ENCODE data around the gene ZNF436. TPM values are rescaled to one million over a fixed set of nuclear protein-coding genes. Genes with fewer than 3 reads are reported as not detected.
"Not testable (repeated sequence)": the region's sequence is repeated elsewhere in the genome, so short reads cannot be mapped to it uniquely, and the experiment has no call there.

The ZNF436 gene
- total and polyA plus RNA-seq, 2 donors (not counting 1 experiment from before 2014, with no cell fraction given) = 1.9 to 10.1 TPM

- H2AFZ ChIP-seq (ENCODE audit: insufficient read depth, low read depth, low read length, poor library complexity, severe bottlenecking) = no peak overlapping the region
- ChIA-PET CTCF (no interaction called here), POLR2A (interaction anchor here (0.6 kb wide), 1 partner anchor 877 kb away, joined by 5 read pairs; no protein-coding TSS in a partner anchor)
- Mint-ChIP-seq H3K27me3 (no peaks in the 10 kb centered on the region), H3K4me3 (no peak overlapping the region), H3K27ac (no peak overlapping the region), H3K4me1 (peaks cover 8% of the 10 kb centered on the region), H3K9me3 (ENCODE audit: insufficient read depth) (no peaks in the 10 kb centered on the region)
- peak overlapping the region in 1 of 2 donors; percentile 15 for H3K27ac ChIP-seq (ENCODE audit: low read length in 2 of 2)
- TF ChIP-seq EZH2 (IDR thresholded peaks at IDR 0.05; ENCODE audit: borderline replicate concordance, insufficient read depth, low read depth, low read length, poor library complexity, severe bottlenecking) (no peak), CTCF (IDR thresholded peaks at IDR 0.05) (no peak)
- DNase-seq (no peak), ATAC-seq (ENCODE audit: low read depth) (no peak)
- H3K79me2 ChIP-seq (ENCODE audit: control insufficient read depth, insufficient read depth, low read length) = peaks cover 44% of the 10 kb centered on the region
- no peak overlapping the region for H3K9ac ChIP-seq (ENCODE audit: low read length)
- H3K9me3 ChIP-seq (ENCODE audit: control extremely low read depth in 1 of 3, control insufficient read depth in 2 of 3, insufficient read depth in 1 of 3, low read length in 2 of 3) = no peaks in the 10 kb centered on the region
- H3K4me2 ChIP-seq (replicated peaks; ENCODE audit: low read depth, low read length, poor library complexity, severe bottlenecking) = no peak overlapping the region
- H3K4me1 ChIP-seq (ENCODE audit: control insufficient read depth in 2 of 2, insufficient read depth in 2 of 2, low read length in 2 of 2) = no peaks in the 10 kb centered on the region
- H3K36me3 ChIP-seq (replicated peaks in 1 of 2; ENCODE audit: control extremely low read depth in 1 of 2, control insufficient read depth in 1 of 2, extremely low read depth in 1 of 2, insufficient read depth in 2 of 2, low read length in 1 of 2) = peaks cover 24 to 75% of the 10 kb centered on the region in 2 experiments
- H3K4me3 ChIP-seq (ENCODE audit: control extremely low read depth in 1 of 5, extremely low read depth in 1 of 5, insufficient read depth in 1 of 5, low read depth in 2 of 5, low read length in 4 of 5) = no peak overlapping the region
- intact Hi-C loops (cut with micrococcal nuclease) = no loop called here
- H4K20me1 ChIP-seq (ENCODE audit: control insufficient read depth, insufficient read depth, low read length, poor library complexity, severe bottlenecking) = peaks cover 46% of the 10 kb centered on the region
- no peaks in the 10 kb centered on the region for H3K27me3 ChIP-seq (replicated peaks in 1 of 4; ENCODE audit: control extremely low read depth in 1 of 4, control insufficient read depth in 3 of 4, insufficient read depth in 4 of 4, low read length in 3 of 4)
- no CpG with 5 or more reads among the region's 1 CpG for WGBS (ENCODE audit: insufficient coverage)
These were observed 46.9 kb downstream of the ZNF436 start for GRCh38 chr1:23322770-23323169.

DNA sequence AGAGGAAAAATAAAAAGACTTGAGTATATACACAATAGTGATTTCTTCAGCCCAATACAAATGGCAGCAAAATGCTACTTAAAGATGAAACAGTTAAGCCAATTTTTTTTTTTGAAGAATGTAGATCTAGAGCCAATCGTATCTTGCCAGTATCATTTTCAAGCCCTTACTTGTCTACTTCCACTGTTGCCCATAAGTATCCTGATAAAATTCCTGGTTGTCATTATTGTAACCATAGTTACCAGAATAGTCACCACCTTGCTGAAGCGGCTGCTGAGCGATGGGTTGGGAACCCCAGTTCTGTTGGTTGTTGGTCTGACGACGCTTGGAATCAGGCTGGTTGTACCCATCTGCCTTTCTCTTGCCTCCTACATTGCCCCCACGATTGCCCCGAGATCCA is 59.4 kb downstream of the ZNF436 start:
- Histone ChIP-seq H3K36me3 (replicated peaks in 1 of 2; ENCODE audit: control extremely low read depth in 1 of 2, control insufficient read depth in 1 of 2, extremely low read depth in 1 of 2, insufficient read depth in 2 of 2, low read length in 1 of 2) (peaks cover 11 to 53% of the 10 kb centered on the region in 2 experiments), H4K20me1 (ENCODE audit: control insufficient read depth, insufficient read depth, low read length, poor library complexity, severe bottlenecking) (peaks cover 16% of the 10 kb centered on the region)
- H3K27ac ChIP-seq (ENCODE audit: low read length in 2 of 2); H3K4me1 ChIP-seq (ENCODE audit: control insufficient read depth in 2 of 2, insufficient read depth in 2 of 2, low read length in 2 of 2); CTCF ChIA-PET; ATAC-seq (ENCODE audit: low read depth); H3K27ac Mint-ChIP-seq; intact Hi-C loops (cut with micrococcal nuclease); H3K27me3 Mint-ChIP-seq; H3K9me3 ChIP-seq (ENCODE audit: control extremely low read depth in 1 of 3, control insufficient read depth in 2 of 3, insufficient read depth in 1 of 3, low read length in 2 of 3); H3K9ac ChIP-seq (ENCODE audit: low read length); H3K27me3 ChIP-seq (replicated peaks in 1 of 4; ENCODE audit: control extremely low read depth in 1 of 4, control insufficient read depth in 3 of 4, insufficient read depth in 4 of 4, low read length in 3 of 4); H3K4me1 Mint-ChIP-seq; H3K79me2 ChIP-seq (ENCODE audit: control insufficient read depth, insufficient read depth, low read length); POLR2A ChIA-PET; H3K4me3 Mint-ChIP-seq; H2AFZ ChIP-seq (ENCODE audit: insufficient read depth, low read depth, low read length, poor library complexity, severe bottlenecking); H3K4me3 ChIP-seq (ENCODE audit: control extremely low read depth in 1 of 5, extremely low read depth in 1 of 5, insufficient read depth in 1 of 5, low read depth in 2 of 5, low read length in 4 of 5); DNase-seq; H3K4me2 ChIP-seq (replicated peaks; ENCODE audit: low read depth, low read length, poor library complexity, severe bottlenecking); H3K9me3 Mint-ChIP-seq (ENCODE audit: insufficient read depth): not testable (repeated sequence)
- WGBS (ENCODE audit: insufficient coverage) = 97% methylated on average over 6 of the region's 7 CpGs

Other genes with a start within 250 kb of the ZNF436 start
- gene LUZP1, start 201.0 kb downstream of the ZNF436 start, total RNA-seq = 12.8 and 12.9 TPM in 2 replicates
- gene LUZP1, start 201.0 kb downstream of the ZNF436 start, polyA plus RNA-seq = 2.0 and 2.9 TPM in 2 replicates
- gene HTR1D, start 152.3 kb downstream of the ZNF436 start, total RNA-seq = not detected in 2 replicates
- not detected in 2 replicates for gene HTR1D, start 152.3 kb downstream of the ZNF436 start, polyA plus RNA-seq
- gene HNRNPR, start 25.6 kb downstream of the ZNF436 start, total RNA-seq = 132 and 142 TPM in 2 replicates
- gene HNRNPR, start 25.6 kb downstream of the ZNF436 start, polyA plus RNA-seq = 52.2 and 104 TPM in 2 replicates
- gene TCEA3, start 54.9 kb upstream of the ZNF436 start, total RNA-seq = not detected in 2 replicates
- gene TCEA3, start 54.9 kb upstream of the ZNF436 start, polyA plus RNA-seq = 0.22 and 0.58 TPM in 2 replicates
- 10.4 and 11.0 TPM in 2 replicates for gene ASAP3, start 114.3 kb upstream of the ZNF436 start, total RNA-seq
- 1.9 and 2.9 TPM in 2 replicates for gene ASAP3, start 114.3 kb upstream of the ZNF436 start, polyA plus RNA-seq
- gene E2F2, start 161.4 kb upstream of the ZNF436 start, total RNA-seq = 1.2 and 3.2 TPM in 2 replicates
- 1.6 and 2.4 TPM in 2 replicates for gene E2F2, start 161.4 kb upstream of the ZNF436 start, polyA plus RNA-seq
- 367 and 370 TPM in 2 replicates for gene ID3, start 189.7 kb upstream of the ZNF436 start, total RNA-seq
- gene ID3, start 189.7 kb upstream of the ZNF436 start, polyA plus RNA-seq = 83.0 and 212 TPM in 2 replicates